Measurements from ENCODE around the gene TMEM125. TPM values are rescaled to one million over a fixed set of nuclear protein-coding genes. Genes with fewer than 3 reads are reported as not detected.
A peak's percentile ranks its signal among the peaks of the same experiment; 100 is the strongest.

TMEM125 gene
- total RNA-seq, 2 experiments from 2014 or later, result not detected

- ChIA-PET CTCF (no interaction called here), POLR2A (no interaction called here)
- Mint-ChIP-seq H3K4me1 (peaks cover 21% of the 10 kb centered on the region), H3K27ac (peak overlapping the region; percentile 59), H3K36me3 (ENCODE audit: low read depth) (no peaks in the 10 kb centered on the region), H3K27me3 (no peaks in the 10 kb centered on the region), H3K4me3 (no peak overlapping the region), H3K9me3 (no peaks in the 10 kb centered on the region)
- no peak for DNase-seq
Observed at GRCh38 chr1:43296207-43296606, 26.4 kb downstream of the TMEM125 start.

- no peaks in the 10 kb centered on the region for H3K9me3 Mint-ChIP-seq
- peaks cover 6% of the 10 kb centered on the region for H3K27me3 Mint-ChIP-seq
- no peak overlapping the region for H3K4me3 Mint-ChIP-seq
- H3K27ac Mint-ChIP-seq, result no peak overlapping the region
- POLR2A ChIA-PET, result no interaction called here
- no peak for DNase-seq
- peaks cover 21% of the 10 kb centered on the region for H3K4me1 Mint-ChIP-seq
- H3K36me3 Mint-ChIP-seq (ENCODE audit: low read depth), result no peaks in the 10 kb centered on the region
- CTCF ChIA-PET, result no interaction called here
Observed at GRCh38 chr1:43298055-43298454, 28.3 kb downstream of the TMEM125 start.

- POLR2A ChIA-PET, result no interaction called here
Observed at GRCh38 chr1:43299101-43299500, 29.3 kb downstream of the TMEM125 start.

GRCh38 chr1:43300378-43301094 is 30.8 kb downstream of the TMEM125 start, which contains the start of gene TIE1:
TSS of gene TIE1 (plus strand) at chr1:43300982. CDS start at chr1:43301072, 90 bp downstream.
- Mint-ChIP-seq H3K36me3 (ENCODE audit: low read depth) (no peaks in the 10 kb centered on the region), H3K9me3 (no peaks in the 10 kb centered on the region), H3K27ac (no peak within 1 kb of the TSS), H3K4me1 (peaks cover 10% of the 10 kb centered on the region), H3K4me3 (no peak within 1 kb of the TSS), H3K27me3 (peaks cover 6% of the 10 kb centered on the region)
- ChIA-PET POLR2A (no interaction called here), CTCF (no interaction called here)
- DNase-seq, result no peak

More at GRCh38 chr1:43299101-43299500, 29.3 kb downstream of the TMEM125 start:
- no peak for DNase-seq
- no peaks in the 10 kb centered on the region for H3K36me3 Mint-ChIP-seq (ENCODE audit: low read depth)
- H3K9me3 Mint-ChIP-seq, result no peaks in the 10 kb centered on the region
- H3K4me3 Mint-ChIP-seq, result no peak overlapping the region
- CTCF ChIA-PET, result no interaction called here
- peaks cover 6% of the 10 kb centered on the region for H3K27me3 Mint-ChIP-seq
- peaks cover 20% of the 10 kb centered on the region for H3K4me1 Mint-ChIP-seq
- no peak overlapping the region for H3K27ac Mint-ChIP-seq

GRCh38 chr1:43302201-43302600 is 32.4 kb downstream of the TMEM125 start:
- no peak for DNase-seq
- CTCF ChIA-PET, result no interaction called here
- Mint-ChIP-seq H3K9me3 (no peaks in the 10 kb centered on the region), H3K27ac (no peak overlapping the region), H3K36me3 (ENCODE audit: low read depth) (no peaks in the 10 kb centered on the region), H3K4me1 (no peaks in the 10 kb centered on the region), H3K27me3 (peaks cover 6% of the 10 kb centered on the region), H3K4me3 (no peak overlapping the region)
- POLR2A ChIA-PET, result no interaction called here

- no peaks in the 10 kb centered on the region for H3K4me1 Mint-ChIP-seq
- POLR2A ChIA-PET, result no interaction called here
- no peak overlapping the region for H3K4me3 Mint-ChIP-seq
- no peaks in the 10 kb centered on the region for H3K36me3 Mint-ChIP-seq (ENCODE audit: low read depth)
- H3K27me3 Mint-ChIP-seq, result peaks cover 6% of the 10 kb centered on the region
- H3K9me3 Mint-ChIP-seq, result no peaks in the 10 kb centered on the region
- no peak overlapping the region for H3K27ac Mint-ChIP-seq
- CTCF ChIA-PET, result no interaction called here
- no peak for DNase-seq
Observed at GRCh38 chr1:43302721-43303470, 33.1 kb downstream of the TMEM125 start.

GRCh38 chr1:43303471-43304313 is 33.9 kb downstream of the TMEM125 start:
- no peak overlapping the region for H3K27ac Mint-ChIP-seq
- H3K36me3 Mint-ChIP-seq (ENCODE audit: low read depth), result no peaks in the 10 kb centered on the region
- H3K4me3 Mint-ChIP-seq, result no peak overlapping the region
- DNase-seq, result no peak
- H3K9me3 Mint-ChIP-seq, result no peaks in the 10 kb centered on the region
- peaks cover 6% of the 10 kb centered on the region for H3K27me3 Mint-ChIP-seq
- ChIA-PET CTCF (no interaction called here), POLR2A (no interaction called here)
- H3K4me1 Mint-ChIP-seq, result no peaks in the 10 kb centered on the region

- Mint-ChIP-seq H3K27me3 (peaks cover 6% of the 10 kb centered on the region), H3K4me1 (no peaks in the 10 kb centered on the region), H3K9me3 (no peaks in the 10 kb centered on the region), H3K27ac (no peak overlapping the region), H3K4me3 (no peak overlapping the region), H3K36me3 (ENCODE audit: low read depth) (no peaks in the 10 kb centered on the region)
- ChIA-PET CTCF (no interaction called here), POLR2A (no interaction called here)
- no peak for DNase-seq
Observed at GRCh38 chr1:43304314-43304681, 34.5 kb downstream of the TMEM125 start.

GRCh38 chr1:43304771-43305300 is 35.1 kb downstream of the TMEM125 start:
- ChIA-PET CTCF (no interaction called here), POLR2A (no interaction called here)
- H3K9me3 Mint-ChIP-seq, result no peaks in the 10 kb centered on the region
- no peak overlapping the region for H3K27ac Mint-ChIP-seq
- H3K4me1 Mint-ChIP-seq, result no peaks in the 10 kb centered on the region
- no peak for DNase-seq
- no peaks in the 10 kb centered on the region for H3K36me3 Mint-ChIP-seq (ENCODE audit: low read depth)
- peaks cover 6% of the 10 kb centered on the region for H3K27me3 Mint-ChIP-seq
- H3K4me3 Mint-ChIP-seq, result no peak overlapping the region

GRCh38 chr1:43305461-43305860 is 35.7 kb downstream of the TMEM125 start:
- H3K36me3 Mint-ChIP-seq (ENCODE audit: low read depth), result no peaks in the 10 kb centered on the region
- no peak overlapping the region for H3K27ac Mint-ChIP-seq
- POLR2A ChIA-PET, result no interaction called here
- CTCF ChIA-PET, result no interaction called here
- peaks cover 6% of the 10 kb centered on the region for H3K27me3 Mint-ChIP-seq
- H3K4me1 Mint-ChIP-seq, result no peaks in the 10 kb centered on the region
- no peak for DNase-seq
- no peak overlapping the region for H3K4me3 Mint-ChIP-seq
- no peaks in the 10 kb centered on the region for H3K9me3 Mint-ChIP-seq

GRCh38 chr1:43305926-43306687 is 36.3 kb downstream of the TMEM125 start:
- Mint-ChIP-seq H3K9me3 (no peaks in the 10 kb centered on the region), H3K27me3 (peaks cover 6% of the 10 kb centered on the region), H3K27ac (no peak overlapping the region), H3K4me1 (no peaks in the 10 kb centered on the region), H3K36me3 (ENCODE audit: low read depth) (no peaks in the 10 kb centered on the region), H3K4me3 (no peak overlapping the region)
- CTCF ChIA-PET, result no interaction called here
- DNase-seq, result no peak
- POLR2A ChIA-PET, result no interaction called here

GRCh38 chr1:43306688-43307457 is 37.1 kb downstream of the TMEM125 start:
- H3K27ac Mint-ChIP-seq, result no peak overlapping the region
- H3K9me3 Mint-ChIP-seq, result no peaks in the 10 kb centered on the region
- H3K4me1 Mint-ChIP-seq, result no peaks in the 10 kb centered on the region
- H3K36me3 Mint-ChIP-seq (ENCODE audit: low read depth), result no peaks in the 10 kb centered on the region
- ChIA-PET CTCF (no interaction called here), POLR2A (no interaction called here)
- H3K4me3 Mint-ChIP-seq, result no peak overlapping the region
- peaks cover 6% of the 10 kb centered on the region for H3K27me3 Mint-ChIP-seq
- DNase-seq, result no peak

Measured in activated CD4-positive, alpha-beta memory T cell treated with anti-CD3 and anti-CD28 coated beads, Interleukin-2, amount 10 ng/mL, durations not matched to agents 7 days and 5 days (primary cell).